GM18526 (cell line): ENCODE results near the gene VPS50.
A peak's percentile ranks its signal among the peaks of the same experiment; 100 is the strongest.

ENCODE experiments used
- POLR2A ChIP-seq: IDR thresholded peaks from 3 replicates; pipeline ENCODE4 v1.6.1; 2011; ENCODE audit not compliant: insufficient read length; ENCODE audit errors: extremely low read depth

The VPS50 gene, protein sequence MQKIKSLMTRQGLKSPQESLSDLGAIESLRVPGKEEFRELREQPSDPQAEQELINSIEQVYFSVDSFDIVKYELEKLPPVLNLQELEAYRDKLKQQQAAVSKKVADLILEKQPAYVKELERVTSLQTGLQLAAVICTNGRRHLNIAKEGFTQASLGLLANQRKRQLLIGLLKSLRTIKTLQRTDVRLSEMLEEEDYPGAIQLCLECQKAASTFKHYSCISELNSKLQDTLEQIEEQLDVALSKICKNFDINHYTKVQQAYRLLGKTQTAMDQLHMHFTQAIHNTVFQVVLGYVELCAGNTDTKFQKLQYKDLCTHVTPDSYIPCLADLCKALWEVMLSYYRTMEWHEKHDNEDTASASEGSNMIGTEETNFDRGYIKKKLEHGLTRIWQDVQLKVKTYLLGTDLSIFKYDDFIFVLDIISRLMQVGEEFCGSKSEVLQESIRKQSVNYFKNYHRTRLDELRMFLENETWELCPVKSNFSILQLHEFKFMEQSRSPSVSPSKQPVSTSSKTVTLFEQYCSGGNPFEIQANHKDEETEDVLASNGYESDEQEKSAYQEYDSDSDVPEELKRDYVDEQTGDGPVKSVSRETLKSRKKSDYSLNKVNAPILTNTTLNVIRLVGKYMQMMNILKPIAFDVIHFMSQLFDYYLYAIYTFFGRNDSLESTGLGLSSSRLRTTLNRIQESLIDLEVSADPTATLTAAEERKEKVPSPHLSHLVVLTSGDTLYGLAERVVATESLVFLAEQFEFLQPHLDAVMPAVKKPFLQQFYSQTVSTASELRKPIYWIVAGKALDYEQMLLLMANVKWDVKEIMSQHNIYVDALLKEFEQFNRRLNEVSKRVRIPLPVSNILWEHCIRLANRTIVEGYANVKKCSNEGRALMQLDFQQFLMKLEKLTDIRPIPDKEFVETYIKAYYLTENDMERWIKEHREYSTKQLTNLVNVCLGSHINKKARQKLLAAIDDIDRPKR

DNA sequence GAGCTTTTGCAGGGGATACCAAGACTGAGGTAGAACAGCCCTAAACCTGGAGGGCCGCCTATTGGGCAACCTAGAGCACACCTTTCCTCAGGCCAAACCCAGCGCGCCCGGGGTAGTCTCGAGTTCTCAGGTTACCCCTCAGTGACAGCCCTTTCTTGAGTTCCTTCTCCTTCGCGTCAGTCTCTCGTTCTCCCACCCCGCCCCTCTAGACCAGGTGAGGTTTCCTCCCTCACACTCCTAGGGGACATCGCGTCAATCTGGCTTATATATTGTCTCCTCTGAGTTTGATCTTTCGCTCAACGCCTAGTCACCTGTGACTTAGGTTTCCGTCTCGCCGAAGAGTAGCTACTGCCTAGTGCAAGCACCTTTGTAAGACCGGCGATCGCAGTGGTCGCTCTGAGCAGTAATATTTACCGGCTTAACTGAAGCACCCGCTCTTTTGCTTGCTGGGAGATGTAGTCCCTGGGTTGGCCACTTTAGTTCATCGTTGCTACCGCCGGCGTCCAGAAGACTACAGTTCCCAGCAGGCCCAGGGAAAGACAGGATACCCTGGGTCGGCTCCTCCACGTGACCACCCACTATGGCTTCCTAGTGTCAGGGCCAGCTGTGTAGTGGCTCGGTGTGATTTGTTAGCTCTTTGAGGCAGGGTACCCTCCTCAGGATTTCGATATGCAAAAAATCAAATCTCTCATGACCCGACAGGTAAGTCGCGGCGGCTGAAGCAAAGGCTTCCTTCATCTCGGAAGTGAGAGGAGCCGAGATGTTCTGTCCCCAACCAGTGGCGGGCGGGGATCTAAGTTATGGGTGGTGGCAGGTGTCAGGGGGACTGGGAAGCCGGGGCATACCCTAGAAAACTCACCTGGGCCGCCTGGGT is at the start of gene VPS50:
Gene VPS50 (plus strand): TSS at position 568 of the 874 bp plus-strand sequence. CDS start 102 bp downstream, at position 670.
- peak; percentile 59 for TF ChIP-seq POLR2A

DNA sequence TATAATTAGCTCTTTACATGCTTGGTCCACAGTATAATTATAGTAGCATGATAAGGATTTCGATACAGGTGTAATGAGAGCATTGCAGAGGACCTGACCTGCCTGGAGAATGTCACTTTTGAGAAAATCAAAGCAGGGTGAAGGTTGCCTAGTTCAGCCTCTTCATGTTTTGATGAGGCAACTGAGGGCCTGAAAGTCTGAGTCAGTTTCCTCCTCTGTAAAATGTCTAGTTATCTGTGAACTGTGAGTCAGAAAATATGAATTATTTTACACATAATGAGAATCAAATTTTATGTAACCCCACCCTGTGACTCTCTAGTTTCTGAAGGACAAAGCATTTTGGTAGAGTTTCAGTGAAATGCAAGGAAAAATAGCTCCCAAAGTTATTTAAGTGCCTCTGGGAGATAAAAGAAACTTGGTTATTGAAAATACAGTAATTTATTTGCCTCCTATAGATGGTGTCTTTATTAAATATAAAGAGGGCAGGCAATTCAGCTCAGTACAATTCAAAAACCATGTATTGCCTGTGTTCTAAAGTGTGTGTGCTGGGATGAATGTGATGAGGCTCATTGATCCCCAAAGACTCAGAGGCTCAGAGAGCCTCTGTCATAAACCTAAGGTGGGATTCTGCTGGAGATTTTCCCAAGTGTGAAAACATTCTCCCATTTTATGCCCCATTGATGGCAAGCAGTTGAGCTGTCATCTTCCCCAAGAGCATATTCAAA is 46.7 kb upstream of the VPS50 start:
- TF ChIP-seq POLR2A, result no peak

DNA sequence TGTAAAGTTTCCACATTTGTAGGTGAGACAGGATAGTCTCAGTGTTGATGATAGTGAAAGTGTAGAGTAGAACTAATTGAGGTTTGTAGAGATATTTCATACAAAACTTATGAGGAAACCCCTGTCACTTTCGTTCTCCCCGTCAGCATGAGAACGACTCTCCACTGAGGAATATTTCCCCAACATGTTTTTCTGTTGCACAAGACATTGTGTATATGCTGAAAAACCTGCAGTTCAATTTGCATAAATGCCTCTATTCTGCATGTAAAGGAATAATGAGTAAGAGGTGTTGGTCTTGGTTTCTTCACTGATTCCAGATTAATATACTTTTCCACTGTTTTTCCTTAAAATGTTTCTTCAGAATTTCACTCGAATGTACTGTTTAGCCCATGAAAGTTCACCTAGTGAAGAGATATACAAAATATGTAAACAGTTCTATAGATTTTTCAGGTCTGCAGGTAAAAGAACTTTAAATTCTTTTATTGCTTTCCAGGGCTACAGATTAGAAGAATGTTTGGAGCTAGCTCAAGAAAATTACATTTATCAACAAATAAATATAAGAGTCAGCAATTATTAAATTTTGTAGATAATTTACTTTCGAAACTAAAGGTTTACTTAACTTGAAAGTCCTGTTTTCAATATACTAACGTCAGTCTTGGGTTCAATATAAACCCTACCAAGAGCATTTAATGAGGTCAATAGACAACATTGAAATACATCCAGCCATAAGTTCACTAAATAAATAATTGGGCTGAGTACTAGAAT is 43.1 kb upstream of the VPS50 start:
- no peak for TF ChIP-seq POLR2A

DNA sequence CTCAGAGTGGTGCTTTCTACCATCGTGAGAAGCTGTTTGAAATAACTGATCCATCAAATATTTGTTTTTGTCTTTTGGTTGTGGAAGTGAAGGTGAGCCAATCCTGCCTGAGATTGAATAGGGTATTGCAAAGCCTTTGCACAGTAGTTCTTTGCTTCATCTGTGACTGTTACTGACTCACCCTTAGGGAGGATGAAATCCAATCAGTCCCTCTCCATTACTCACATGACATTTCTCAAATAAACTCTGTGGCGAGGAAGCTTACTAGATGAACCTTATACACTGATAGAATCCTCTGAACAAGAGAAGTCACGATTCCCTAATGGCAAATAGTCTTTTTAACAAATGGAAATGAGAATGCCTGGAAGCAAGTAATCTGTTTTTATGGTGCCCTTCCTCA is 37.8 kb upstream of the VPS50 start:
- no peak for TF ChIP-seq POLR2A

DNA sequence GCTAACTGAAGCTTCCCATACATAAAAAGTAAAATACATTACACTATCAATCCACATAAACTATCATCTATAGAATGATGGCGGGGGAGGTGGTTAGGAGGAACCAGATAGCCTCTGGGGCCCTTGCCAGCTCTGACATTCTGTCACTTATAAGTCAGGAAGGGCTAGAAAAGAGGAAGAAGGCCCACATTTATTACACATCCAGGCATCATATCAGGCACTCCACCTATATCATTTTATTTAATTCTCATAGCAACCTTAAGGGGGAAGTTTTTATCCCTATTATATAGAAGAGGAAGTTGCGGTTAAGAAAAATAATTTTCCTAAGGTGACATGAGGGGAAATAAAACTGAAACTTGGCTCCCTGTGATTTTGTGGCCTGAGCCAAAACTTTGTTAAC is 35.8 kb upstream of the VPS50 start:
- no peak for TF ChIP-seq POLR2A

DNA sequence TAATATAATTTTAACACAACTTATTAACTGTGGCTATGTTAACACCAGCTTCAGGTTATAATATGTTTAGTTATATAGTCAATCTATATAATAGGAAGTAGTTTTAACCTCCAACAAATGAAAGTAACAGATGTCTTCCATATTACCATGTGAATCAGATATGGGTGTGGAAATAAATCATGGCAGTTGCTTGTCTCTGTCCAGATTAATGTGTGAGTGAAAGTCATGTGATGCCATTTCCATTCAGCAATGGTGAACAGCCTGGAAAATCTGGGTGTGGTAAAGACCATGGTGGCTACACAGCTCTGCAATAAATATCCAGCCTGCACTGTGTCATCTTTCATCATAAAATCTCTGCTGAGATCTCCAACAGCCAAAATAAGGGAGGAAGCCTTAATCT is 33.7 kb upstream of the VPS50 start:
- no peak for TF ChIP-seq POLR2A

DNA sequence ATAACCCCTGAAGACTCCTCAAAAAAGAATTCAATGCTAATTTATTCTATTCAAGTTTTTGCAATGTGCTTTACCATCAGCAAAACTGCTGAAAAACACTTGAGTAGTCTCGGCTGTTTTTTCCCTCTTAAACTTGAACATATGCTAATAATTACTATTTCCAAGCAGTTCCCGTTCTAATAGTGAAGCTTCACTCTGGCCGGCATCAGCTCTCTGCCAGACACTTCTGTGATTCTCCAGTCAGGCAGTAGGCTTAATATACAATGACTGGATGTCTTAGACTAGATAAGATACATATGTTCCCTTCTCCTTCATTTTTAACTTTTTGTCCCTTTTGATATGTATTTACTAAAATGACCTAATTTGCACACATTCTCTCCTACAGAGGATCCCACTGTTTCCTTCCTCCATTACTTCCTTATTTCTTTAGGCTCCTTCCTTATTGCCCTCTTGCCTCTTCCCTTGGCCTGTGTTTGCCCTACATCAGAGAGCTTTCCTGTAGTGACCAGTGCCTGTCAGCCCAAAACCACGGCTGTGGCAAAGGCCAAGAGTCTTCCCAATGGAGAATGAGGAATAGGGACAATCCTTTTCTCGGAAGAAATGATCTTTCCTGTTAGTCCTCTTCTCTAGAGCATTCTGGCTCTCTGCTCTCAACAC is 29.4 kb upstream of the VPS50 start:
- no peak for TF ChIP-seq POLR2A

DNA sequence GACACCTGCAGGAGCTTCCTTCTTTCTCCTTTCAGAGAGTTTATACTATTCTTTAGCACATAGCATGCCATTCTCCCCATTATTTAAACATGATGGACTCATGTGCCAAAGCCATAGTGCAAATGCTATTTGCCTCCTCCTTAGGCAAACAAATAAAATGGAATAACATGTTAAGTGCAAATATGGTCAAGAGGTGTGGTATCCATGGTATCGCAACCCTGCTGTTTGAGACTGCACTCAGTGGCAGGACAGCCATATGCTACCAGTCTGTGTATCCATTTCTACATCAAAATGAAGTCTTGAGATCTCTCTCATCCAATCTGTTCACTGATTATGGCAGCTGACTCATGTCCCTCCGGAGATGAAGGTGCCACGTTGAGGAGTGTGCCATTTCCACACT is 28.7 kb upstream of the VPS50 start:
- TF ChIP-seq POLR2A, result no peak

DNA sequence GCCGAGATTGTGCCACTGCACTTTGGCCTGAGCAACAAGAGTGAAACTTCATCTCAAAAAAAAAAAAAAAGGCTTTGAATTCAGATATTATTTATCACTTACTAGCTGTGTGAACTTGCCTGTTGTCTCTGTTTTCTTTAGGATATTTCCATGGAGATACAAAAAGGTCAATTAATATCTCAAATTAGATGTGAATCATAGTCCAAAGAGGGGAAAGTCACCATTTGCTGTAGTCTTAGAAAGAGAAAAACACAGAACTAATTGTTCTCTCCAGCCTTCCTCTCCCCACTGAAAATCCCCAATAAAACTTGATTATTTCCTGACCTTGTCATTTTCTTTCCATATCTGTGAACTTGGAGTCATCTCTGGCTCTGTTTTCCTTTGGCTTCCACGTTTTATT is 27.1 kb upstream of the VPS50 start:
- no peak for TF ChIP-seq POLR2A

DNA sequence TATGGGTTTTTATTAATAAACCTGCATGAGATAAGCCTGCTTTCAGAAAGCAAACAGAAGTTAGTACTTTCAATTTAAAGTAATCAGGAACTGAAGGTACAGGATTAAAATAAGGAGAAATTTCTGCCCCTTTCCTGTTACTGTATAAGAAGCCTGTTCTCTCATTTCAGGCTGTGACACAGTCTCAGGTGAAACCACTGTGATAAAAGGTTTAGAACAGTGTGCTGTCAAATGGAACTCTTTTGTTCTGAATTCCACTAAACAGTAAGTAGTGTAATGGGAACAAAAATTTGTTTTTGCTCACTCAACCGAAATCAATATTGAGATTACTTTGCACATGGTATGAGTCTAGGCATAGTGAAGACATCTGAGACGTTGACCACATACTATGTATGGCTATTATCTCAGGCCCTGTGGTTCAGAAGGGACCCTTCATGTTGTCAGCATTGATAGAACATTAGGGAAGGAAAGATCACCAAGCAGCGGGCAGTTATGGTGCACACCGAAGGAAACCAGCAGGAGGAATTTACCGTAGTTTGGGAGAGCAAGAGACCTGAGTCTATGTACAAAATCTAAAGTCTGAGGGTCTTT is 20.8 kb upstream of the VPS50 start:
- no peak for TF ChIP-seq POLR2A

DNA sequence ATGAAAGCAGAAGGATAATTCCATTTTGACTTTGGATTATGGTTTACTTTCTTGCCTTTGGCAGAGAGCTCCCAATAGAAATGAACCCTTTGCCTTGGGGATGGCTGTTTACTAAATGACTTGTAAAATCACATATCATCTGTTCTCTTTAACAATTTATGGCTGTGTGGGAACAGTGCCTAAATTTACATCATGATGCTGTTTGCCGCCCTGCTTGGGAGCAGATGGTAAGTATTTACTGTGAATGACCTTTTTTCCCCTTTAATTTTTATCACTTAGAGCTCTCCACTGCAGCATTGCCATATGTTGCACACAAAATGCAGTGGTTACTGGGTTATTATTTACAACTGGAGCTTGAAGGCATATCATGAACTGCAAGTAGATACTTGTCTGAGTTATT is 19.3 kb upstream of the VPS50 start:
- no peak for TF ChIP-seq POLR2A

DNA sequence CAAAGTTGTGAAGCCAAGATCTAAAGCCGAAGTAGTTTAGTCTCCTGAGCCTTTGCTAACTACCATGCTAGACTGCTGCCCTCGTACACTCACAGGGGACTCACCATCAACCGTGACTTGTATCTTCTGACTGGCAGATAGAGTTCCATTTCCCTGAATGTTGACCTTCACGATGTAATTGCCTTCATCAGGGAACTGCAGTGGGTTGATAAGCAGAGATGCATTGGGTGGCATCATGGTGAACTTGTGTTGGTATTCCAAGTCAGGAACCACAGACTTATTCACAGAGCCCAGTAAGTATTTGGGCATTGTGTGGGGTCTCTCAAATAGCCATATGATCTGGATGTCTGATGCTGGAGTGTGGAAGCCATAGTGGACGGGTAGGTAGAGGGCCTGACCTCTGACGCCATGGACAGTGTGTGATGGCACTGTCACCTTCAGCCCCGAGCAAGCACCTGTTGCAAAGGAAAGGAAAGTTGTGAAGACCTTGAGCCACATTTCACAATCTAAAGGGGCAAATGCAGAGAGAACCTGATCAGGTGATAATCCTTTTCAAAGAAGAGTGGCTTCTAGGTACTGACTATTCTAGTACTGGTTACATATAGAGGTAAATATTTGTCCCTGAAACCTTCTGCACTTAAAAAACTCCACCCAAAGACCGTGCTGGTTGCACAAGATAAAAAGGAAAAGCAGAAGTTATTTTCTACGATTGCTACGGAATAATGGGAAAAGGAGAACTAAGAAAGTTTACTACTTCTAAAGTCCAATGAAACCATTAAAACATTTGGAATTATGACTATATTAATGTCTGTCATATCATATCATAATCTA is 13.0 kb upstream of the VPS50 start:
- no peak for TF ChIP-seq POLR2A
